ENCODE measurements around the gene MGAT3.

DNA sequence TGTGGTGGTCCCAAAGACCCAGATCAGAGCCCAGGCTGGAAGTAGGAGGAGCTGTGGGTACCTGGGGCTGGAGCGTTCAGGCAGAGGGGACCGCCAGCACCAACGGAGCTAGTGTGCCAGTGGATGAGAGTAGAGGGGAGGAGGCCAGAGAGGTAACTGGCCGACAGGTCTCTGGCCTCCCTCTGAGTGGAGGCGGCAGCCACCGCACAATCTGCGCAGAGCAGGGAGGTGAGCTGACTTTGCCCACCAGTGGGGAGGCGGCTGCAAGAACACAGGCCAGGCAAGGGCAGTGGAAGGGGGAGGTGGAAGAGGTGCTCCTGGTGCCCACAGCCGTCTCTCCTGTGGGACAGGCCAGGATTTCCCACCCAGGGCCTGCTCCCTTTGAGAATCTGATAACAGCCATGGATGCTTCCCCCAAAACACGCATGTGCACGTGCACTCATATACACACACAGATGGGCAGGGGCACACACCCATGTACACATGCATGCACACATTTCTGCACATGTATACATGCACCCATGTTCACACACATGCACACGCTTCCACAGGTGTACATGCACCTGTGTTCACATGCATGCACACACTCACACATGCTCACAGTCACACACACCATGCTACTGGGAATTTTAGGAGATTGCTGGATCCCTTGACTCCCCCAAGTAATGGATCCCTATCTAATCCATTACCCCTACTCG lies 6.4 kb upstream of the MGAT3 start:
- TF ChIP-seq NFRKB (IDR thresholded peaks at IDR 0.05) (no peak), SUZ12 (IDR thresholded peaks at IDR 0.05) (no peak), FOXM1 (IDR thresholded peaks at IDR 0.05; ENCODE audit: borderline replicate concordance) (no peak), ELF4 (IDR thresholded peaks at IDR 0.05) (no peak)
